GM19193 (cell line): ENCODE measurements around the gene MEPE.

Experiments
- POLR2A ChIP-seq: IDR thresholded peaks from 4 replicates; pipeline ENCODE4 v1.6.1; 2011; ENCODE audit not compliant: insufficient read depth, insufficient read length; ENCODE audit errors: extremely low read depth

The MEPE gene, protein sequence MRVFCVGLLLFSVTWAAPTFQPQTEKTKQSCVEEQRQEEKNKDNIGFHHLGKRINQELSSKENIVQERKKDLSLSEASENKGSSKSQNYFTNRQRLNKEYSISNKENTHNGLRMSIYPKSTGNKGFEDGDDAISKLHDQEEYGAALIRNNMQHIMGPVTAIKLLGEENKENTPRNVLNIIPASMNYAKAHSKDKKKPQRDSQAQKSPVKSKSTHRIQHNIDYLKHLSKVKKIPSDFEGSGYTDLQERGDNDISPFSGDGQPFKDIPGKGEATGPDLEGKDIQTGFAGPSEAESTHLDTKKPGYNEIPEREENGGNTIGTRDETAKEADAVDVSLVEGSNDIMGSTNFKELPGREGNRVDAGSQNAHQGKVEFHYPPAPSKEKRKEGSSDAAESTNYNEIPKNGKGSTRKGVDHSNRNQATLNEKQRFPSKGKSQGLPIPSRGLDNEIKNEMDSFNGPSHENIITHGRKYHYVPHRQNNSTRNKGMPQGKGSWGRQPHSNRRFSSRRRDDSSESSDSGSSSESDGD

DNA sequence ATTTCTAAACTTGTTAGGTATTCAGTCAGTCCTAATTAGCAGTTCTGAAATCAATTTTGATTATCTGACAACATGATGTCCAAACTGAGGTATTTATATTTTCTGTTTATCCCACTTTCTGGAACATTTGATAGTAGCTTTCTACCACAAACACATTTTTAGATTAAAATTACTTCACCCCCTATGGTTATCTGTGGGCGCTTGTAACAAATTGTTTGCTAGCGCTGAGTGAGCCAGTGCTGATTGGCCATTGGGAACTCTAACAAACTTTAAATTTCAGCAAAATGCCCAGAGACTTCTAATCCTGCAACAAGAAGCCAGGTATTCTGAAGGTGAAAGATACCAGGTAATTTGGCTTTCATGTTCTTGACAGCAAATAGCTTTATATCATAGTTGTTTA lies at the start of gene MEPE:
Gene MEPE (plus strand): TSS at position 301 of the 400 bp plus-strand sequence. CDS start 1,746 bp downstream, outside the sequence.
- no peak for TF ChIP-seq POLR2A

DNA sequence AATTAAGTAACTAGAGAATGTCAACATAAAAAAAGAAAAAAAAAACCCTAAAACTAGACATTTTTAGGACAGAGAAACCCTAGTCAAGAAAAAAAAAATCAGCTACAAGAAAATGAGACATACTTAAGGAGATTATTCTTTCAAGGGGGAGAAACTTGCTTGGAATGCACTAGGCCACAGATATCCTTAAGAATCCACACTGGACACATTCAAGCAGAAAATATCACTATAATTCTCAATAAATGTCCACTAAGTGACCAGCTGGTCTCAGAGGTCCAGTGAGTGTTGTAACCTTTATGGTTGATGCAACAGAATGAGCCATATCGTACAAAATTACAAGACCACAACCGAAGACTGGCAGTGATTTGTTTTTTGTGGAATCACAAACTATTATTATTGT lies 49.0 kb upstream of the MEPE start:
- no peak for TF ChIP-seq POLR2A

DNA sequence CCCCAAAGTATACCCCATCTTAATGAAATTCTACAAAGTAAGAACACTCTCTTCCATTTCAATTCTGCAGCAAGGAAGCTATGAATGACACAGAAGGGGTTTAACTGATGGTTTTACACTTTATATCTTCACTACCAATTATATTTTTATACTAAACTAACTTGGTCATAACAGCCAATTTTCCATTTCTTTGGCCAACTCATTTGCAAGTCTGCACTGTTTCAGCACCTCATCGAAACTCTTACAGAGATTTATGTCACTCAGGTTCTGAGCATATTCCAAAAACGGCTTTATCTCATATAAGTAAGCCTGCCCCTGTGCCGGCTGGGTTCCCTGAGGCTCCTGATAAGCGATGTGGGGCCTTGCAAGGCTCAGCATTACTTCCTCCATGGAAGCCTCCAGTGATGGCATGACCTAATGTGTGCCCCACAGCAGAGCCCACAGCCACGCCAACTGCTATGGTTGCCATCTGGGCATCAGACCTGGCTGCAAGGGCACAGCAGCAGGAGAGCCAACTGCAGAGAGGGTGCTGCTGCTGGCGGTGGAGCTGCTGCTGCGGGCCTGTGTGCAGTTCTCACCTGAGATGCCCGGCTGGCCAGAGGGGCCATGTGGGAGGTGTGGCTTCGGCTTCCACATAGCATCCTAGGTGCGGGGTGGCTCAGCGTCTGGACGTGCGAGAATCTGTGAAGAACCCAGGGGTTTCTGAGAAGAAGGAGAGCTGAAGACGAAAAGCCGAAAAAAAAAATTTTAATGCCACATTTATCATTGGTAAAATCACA lies 46.8 kb upstream of the MEPE start:
- TF ChIP-seq POLR2A = no peak

DNA sequence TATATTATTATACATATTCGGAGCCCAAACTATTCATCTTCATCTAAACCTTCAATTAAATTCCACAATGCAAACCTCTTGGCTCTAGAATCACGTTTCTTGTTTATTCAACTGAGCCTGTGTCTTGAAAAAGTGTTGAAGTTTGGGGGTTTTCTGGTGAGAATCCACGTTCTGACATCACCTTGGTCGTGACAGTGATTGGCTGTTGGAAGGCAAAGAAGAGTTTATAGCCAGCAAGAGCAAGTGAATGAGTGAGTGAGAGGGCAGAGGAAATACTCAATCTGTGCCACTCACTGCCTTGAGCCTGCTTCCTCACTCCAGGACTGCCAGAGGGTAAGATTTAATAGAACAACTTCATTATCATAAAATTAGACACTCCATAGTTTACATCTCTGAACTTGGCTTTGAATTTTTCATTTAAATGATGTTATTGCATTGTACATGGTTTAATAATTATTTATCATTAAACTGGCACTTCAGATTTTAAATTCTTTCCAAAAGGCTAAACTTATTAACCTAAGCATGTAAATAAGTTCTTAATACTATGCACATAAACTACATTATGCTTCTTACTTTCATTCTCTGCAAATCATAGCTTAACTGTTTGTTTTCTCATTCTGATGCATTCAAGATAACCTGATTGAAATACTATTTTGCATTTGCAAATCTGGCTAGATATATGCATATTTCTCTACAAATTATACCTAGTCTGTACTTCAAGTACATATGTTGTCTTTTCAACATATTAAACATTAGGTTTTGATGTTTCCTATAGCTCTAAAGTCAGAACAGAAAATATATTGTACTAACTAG lies 33.3 kb upstream of the MEPE start, which contains the start of gene IBSP:
Gene IBSP (plus strand): TSS at position 254 of the 813 bp plus-strand sequence. CDS start 2,808 bp downstream, outside the sequence.
- TF ChIP-seq POLR2A = no peak

DNA sequence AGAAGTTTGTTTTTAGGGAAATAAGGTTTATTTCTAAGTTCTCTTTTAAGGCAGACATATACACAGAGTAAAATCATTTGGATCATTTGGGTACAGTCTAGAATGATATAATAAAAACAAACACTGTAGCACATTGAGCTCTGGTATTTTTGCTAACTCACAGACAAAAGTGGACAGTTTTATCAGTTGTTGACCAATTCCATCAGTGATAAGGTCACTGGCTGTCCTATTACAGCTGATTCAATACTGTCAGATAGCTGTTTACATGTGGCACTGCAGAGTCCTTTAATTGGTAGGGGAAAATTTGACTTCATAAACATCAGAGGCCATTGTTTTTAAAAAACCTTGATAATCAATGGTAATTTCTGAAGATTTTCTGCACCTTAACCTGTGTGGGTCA lies 29.9 kb upstream of the MEPE start:
- TF ChIP-seq POLR2A = no peak

DNA sequence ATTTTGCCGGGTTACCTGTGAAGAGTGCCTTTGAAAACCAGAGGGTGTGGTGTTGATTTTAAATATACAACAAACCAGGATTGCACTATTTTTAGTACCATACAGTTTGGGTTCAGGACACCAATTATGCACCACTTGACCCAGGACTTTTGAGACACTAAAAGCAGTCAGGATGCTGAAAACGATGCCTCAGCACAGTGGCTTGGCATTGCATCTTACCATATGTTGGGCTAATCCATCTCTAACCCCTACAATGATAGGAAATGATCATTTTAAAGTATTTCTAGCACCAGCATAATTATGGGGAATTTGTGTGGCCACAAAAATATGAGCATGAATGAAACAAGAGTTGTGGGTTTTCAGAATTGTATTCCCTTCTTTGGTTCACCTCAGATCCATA lies 29.3 kb upstream of the MEPE start:
- no peak for TF ChIP-seq POLR2A

DNA sequence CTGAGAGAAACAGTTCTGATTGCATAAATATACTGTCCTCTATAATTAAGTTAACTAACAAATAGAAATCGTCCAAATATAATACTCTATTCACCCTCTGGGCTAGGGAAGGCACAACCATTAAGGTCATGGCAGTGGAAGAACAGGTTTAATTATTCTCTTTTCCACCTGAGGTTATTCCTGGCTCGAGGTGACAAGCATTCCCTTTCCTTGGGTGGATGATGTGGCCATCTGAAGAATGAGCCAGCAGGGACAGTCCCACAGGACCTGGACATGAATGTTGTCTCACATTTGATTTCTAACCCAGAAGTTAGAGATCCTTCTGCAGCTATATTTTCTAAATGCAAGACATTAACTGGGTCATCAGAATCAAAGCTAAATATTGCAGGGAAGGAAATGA lies 27.9 kb upstream of the MEPE start:
- no peak for TF ChIP-seq POLR2A

DNA sequence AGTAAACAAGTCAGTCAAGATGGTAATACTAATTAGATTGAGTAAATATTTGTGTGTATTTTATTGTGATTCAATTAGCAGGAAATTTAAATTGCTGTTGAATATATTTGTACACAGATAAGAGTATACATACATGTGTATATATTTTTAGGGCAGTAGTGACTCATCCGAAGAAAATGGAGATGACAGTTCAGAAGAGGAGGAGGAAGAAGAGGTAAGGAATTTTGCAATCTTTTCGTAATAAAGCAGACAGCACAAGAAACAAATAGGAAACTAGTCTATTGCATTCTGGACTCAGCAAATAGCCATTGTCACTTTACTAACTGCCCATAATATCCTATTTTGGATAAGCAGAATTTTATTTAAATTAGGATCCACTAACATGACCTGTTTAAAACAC lies 26.8 kb upstream of the MEPE start:
- no peak for TF ChIP-seq POLR2A

DNA sequence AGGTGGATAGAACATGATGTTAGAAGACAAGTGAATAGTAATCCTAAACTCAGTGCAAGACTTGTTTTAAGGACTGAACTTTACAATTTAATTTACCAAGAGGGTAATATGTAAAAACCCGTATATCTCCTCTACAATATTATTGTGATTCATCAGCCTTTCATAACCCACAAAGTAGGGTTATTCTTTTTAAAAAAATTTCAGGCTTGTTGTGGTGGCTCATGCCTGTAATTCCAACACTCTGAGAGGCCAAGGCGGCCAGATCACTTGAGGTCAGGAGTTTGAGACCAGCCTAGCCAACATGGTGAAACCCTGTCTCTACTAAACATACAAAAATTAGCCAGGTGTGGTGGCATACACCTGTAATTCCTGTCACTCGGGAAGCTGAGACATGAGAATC lies 26.2 kb upstream of the MEPE start:
- no peak for TF ChIP-seq POLR2A

DNA sequence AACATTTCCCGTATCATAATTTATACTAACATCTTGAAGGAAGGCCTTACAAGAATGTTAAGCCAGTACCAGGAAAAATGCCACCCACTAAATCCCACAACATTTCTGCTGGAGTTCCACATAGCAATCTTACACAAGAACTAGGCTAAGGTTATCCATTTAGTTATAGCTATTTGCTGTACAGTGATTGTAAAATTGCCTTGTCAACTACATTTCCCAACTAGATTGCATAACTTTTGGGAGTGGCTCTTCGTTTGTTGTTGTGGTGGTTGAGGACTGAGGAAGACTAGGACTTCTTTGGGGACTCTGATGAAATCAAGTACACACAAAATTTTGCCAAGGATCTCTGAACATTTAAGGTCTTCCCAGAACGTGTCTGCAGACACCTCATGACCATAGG lies 25.4 kb upstream of the MEPE start:
- TF ChIP-seq POLR2A = no peak

DNA sequence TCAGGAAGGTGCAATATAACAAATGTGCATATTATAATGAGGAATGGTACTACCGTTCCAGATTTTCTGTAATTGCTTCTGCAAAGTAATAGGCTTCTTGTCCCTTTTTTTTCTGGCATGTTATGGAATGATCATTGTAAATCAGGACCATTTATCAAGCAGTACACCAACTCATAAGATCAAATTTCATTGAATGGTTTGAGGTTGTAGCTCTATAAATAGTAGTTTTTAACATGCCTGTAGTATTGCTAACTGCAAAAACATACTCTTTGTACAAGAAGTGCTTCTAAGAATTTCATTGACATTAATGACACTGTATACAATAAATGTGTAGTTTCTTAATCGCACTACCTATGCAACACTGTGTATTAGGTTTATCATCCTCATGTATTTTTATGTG lies 20.8 kb upstream of the MEPE start:
- no peak for TF ChIP-seq POLR2A

DNA sequence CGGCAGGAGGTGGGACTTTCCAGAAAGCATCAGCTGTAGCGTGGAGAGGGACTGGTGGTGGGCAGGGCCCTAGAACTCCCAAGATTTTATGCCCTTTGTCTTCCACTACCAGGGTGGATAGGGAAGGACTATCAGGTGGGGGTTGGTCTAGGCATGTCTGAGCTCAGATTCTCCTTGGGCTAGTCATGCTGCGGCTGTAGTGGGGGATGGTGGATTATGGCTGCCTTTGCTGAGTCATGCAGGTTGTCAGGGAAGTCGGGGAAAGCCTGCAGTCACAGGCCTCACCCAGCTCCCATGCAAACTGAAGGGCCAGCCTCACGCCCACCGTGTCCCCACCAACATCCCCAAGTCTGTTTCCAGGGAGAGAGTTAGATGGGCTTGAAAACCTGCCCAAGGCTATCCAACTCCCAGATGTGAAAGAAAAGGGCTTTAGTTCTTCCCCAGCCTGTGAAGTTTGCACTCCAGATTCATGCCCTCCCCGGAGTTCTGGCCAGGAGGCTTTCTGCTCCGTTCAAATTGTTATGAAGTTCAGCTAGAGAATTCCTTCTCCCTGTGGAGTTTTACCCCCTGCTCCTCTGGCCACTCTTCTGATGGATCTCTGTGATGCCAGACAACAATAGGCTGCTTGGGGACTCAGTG lies 13.4 kb upstream of the MEPE start:
- TF ChIP-seq POLR2A = no peak

DNA sequence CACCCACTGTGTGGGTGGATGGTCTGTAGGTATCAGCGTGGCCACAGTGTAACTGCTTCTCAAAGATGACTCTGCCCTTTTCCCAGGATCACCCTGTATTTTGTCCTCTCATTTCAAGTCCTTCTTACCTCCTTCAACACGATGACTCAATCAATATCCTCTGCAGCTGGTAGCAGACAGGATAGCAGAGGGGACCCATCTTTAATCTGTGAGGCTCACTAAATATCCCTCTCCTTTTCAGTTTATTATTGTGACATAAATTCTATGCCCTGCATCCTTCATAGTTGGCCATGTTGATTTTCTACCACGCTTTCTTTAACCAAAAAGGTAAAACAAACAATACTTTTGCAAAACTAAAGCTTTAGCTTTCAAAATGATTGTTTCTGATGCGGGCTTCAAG lies 9.6 kb upstream of the MEPE start:
- no peak for TF ChIP-seq POLR2A

DNA sequence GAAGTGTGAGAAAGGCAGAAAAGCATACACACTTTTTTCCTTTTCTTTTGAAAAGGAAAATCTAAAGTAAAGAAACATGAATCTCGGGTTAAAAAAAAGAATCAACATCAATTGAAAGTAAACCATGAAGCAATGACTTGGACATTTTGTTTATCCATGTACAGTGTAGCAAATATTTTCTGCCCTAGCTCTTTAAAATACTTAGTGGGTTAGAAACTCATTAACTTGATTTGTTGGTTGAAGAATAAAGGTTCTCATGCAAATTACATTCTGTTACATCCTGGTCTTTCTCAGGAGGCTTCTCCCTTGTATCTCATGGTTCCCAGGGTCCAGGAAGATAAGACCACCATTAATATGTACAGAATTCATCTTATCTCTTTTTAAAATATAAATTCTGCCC lies 9.0 kb upstream of the MEPE start:
- no peak for TF ChIP-seq POLR2A
